Measurements from ENCODE around the gene RNF150. TPM values are rescaled to one million over a fixed set of nuclear protein-coding genes. Genes with fewer than 3 reads are reported as not detected.

RNF150 gene
- total RNA-seq, 1 experiment from 2014 or later, result 4.4 TPM

DNA sequence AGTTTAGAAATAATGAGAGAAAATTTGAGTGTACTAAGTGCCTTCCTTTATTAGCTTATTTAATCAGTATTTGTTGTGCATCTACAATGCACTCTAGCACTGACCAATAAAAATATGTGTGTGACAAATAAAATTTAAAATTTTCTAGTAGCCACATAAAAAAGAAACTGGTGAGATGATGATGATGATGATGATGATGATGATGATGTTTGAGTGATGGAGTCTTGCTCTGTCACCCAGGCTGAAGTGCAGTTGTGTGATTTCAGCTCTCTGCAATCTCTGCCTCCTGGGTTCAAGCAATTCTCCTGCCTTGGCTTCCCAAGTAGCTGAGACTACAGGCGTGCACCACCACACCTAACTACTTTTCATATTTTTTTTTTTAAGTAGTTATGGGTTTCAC lies 110.2 kb downstream of the RNF150 start:
- Histone ChIP-seq H3K79me2 (ENCODE audit: insufficient read depth, low read length) (no peaks in the 10 kb centered on the region), H3K27ac (ENCODE audit: insufficient read length, low read depth, low read length) (no peak overlapping the region), H3K4me1 (ENCODE audit: insufficient read depth, low read length) (no peaks in the 10 kb centered on the region), H3K9ac (ENCODE audit: extremely low read depth, insufficient read length, low read length) (no peak overlapping the region), H2BK12ac (ENCODE audit: insufficient read length, low read depth, low read length) (no peak overlapping the region), H3K4me2 (ENCODE audit: insufficient read depth, insufficient read length, low read length) (no peak overlapping the region), H3K4ac (ENCODE audit: low read depth, low read length) (no peak overlapping the region), H2BK5ac (ENCODE audit: insufficient read length, low read length) (no peak overlapping the region), H2BK15ac (ENCODE audit: low read depth, low read length) (no peak overlapping the region), H2AFZ (ENCODE audit: low read length) (no peak overlapping the region), H3K23ac (ENCODE audit: insufficient read length, low read depth, low read length) (no peak overlapping the region), H3K56ac (ENCODE audit: insufficient read length, low read depth, low read length) (no peak overlapping the region), H4K5ac (ENCODE audit: insufficient read length, low read depth, low read length) (no peak overlapping the region), H3T11ph (ENCODE audit: low read length) (no peak overlapping the region), H4K8ac (replicated peaks; ENCODE audit: insufficient read length, low read depth, low read length) (no peak overlapping the region), H2BK20ac (ENCODE audit: low read depth, low read length, poor library complexity, severe bottlenecking) (no peak overlapping the region), H3K14ac (ENCODE audit: insufficient read depth, low read length) (no peak overlapping the region), H2AK5ac (ENCODE audit: insufficient read length, low read length) (no peak overlapping the region), H3K27me3 (ENCODE audit: insufficient read depth, low read length) (no peaks in the 10 kb centered on the region), H3K9me3 (ENCODE audit: control insufficient read depth, low read depth, low read length) (no peaks in the 10 kb centered on the region), H4K91ac (ENCODE audit: insufficient read length, low read depth, low read length) (no peak overlapping the region), H3K23me2 (ENCODE audit: insufficient read length, low read depth, low read length, poor library complexity, severe bottlenecking) (no peaks in the 10 kb centered on the region), H3K79me1 (ENCODE audit: insufficient read depth, low read depth, low read length, poor library complexity, severe bottlenecking) (no peaks in the 10 kb centered on the region), H3K18ac (ENCODE audit: insufficient read length, low read depth, low read length) (no peak overlapping the region), H4K20me1 (ENCODE audit: control insufficient read depth, insufficient read depth, insufficient read length) (no peaks in the 10 kb centered on the region), H2BK120ac (ENCODE audit: low read depth, low read length, poor library complexity, severe bottlenecking) (no peak overlapping the region)
- H3K36me3 Mint-ChIP-seq (ENCODE audit: insufficient read depth in 1 of 3, low read depth in 3 of 3), result no peaks in the 10 kb centered on the region
- no peaks in the 10 kb centered on the region for H3K9me3 Mint-ChIP-seq
- no peak overlapping the region for H3K4me3 Mint-ChIP-seq
- no peaks in the 10 kb centered on the region for H3K27me3 Mint-ChIP-seq (ENCODE audit: low read depth)
- TF ChIP-seq, protein P1, sequence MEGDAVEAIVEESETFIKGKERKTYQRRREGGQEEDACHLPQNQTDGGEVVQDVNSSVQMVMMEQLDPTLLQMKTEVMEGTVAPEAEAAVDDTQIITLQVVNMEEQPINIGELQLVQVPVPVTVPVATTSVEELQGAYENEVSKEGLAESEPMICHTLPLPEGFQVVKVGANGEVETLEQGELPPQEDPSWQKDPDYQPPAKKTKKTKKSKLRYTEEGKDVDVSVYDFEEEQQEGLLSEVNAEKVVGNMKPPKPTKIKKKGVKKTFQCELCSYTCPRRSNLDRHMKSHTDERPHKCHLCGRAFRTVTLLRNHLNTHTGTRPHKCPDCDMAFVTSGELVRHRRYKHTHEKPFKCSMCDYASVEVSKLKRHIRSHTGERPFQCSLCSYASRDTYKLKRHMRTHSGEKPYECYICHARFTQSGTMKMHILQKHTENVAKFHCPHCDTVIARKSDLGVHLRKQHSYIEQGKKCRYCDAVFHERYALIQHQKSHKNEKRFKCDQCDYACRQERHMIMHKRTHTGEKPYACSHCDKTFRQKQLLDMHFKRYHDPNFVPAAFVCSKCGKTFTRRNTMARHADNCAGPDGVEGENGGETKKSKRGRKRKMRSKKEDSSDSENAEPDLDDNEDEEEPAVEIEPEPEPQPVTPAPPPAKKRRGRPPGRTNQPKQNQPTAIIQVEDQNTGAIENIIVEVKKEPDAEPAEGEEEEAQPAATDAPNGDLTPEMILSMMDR (conservative IDR thresholded peaks at IDR 0.05), result no peak
- no CpG with 5 or more reads among the region's 1 CpG for WGBS (ENCODE audit: extremely low coverage, insufficient read length, low lambda C conversion rate)
- no peak for DNase-seq
- H3K27ac Mint-ChIP-seq, result no peak overlapping the region
- no peaks in the 10 kb centered on the region for H3K4me1 Mint-ChIP-seq
